Measurements from ENCODE around the gene NOG.

NOG gene

DNA sequence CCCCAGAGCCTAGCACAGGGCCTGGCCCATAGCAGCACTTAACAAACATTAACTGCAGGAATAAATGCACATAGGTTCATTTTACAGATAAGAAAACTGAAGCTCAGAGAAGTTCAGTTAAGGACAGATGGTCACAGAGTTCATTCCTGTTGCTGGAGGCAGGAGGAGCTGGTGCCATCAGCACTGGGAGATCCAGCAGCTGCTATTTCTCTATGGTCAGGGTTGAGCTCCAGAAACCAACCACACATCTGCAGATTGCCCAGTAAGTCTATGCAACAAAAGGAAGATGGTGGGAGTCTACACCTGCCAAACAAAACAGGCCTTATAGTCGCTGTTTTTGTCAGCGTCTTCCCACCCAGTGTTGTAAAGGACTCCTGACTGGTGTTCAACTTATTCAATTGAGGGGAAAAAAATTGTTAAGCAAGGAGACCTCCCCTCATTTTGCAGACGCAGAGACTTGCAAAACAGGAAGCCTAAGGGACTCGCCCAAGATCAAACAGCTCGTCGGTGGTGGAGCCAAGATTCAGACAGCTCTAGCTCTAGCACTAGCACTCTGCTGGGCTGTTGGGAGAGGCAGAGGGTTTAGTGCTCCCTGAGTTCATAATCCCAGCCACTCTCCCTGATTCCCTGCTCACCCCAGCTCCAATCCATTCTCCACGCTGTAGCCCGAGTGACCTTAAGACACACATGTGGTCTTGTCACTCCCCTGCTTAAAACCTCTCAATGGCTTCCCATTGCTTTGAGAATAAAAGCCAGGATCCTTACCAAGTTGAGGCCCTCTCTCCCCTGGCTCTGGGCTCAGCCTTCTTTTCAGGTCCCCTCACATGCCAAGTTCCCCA is 9.0 kb downstream of the NOG start:
- H3K27me3 Mint-ChIP-seq (ENCODE audit: low read depth), result peaks cover 51% of the 10 kb centered on the region
- no peaks in the 10 kb centered on the region for H3K36me3 Mint-ChIP-seq (ENCODE audit: low read depth)
- no peaks in the 10 kb centered on the region for H3K9me3 Mint-ChIP-seq
- H3K4me3 Mint-ChIP-seq, result no peak overlapping the region
- DNase-seq (ENCODE audit: low spot score), result no peak
- H3K27ac Mint-ChIP-seq, result peak overlapping the region; percentile 6
- peaks cover 20% of the 10 kb centered on the region for H3K4me1 Mint-ChIP-seq (ENCODE audit: low read depth)

DNA sequence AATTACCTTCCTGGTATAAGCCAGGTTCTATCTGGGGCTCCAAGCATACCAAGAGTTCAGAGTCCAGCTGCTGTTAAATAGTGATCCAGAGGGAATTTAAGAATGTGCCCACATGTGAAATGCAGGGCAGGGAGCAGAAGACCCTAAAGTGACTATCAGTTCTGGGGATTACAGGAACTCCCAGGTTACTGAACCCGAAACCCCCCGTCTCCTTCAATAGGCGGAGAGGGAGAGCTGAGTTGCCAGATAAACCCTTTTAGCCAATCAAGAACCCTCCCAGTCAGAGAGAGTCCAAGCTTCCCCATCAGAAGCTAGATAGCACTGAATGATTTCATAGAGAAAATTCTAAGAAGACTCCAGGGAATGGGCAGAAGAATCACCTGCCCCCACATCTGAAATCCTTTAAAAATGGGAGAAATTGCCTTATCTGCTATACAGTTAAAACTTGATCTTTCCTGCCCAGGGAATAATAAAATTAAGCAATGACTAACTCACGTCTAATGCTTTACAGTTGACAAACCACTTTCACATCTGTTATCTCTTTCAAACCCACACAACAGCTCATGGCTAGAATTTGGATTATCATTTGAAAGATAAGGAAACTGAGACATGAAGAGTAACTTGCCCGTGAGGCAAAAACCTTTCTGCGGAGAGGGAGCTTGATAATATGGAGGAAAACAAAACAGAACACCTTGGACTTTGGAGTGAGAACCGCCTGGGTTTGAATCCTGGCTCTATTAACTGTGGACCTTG is 10.2 kb downstream of the NOG start:
- no peaks in the 10 kb centered on the region for H3K9me3 Mint-ChIP-seq
- peaks cover 18% of the 10 kb centered on the region for H3K4me1 Mint-ChIP-seq (ENCODE audit: low read depth)
- no peak overlapping the region for H3K27ac Mint-ChIP-seq
- H3K36me3 Mint-ChIP-seq (ENCODE audit: low read depth), result no peaks in the 10 kb centered on the region
- no peak overlapping the region for H3K4me3 Mint-ChIP-seq
- no peak for DNase-seq (ENCODE audit: low spot score)
- peaks cover 41% of the 10 kb centered on the region for H3K27me3 Mint-ChIP-seq (ENCODE audit: low read depth)

DNA sequence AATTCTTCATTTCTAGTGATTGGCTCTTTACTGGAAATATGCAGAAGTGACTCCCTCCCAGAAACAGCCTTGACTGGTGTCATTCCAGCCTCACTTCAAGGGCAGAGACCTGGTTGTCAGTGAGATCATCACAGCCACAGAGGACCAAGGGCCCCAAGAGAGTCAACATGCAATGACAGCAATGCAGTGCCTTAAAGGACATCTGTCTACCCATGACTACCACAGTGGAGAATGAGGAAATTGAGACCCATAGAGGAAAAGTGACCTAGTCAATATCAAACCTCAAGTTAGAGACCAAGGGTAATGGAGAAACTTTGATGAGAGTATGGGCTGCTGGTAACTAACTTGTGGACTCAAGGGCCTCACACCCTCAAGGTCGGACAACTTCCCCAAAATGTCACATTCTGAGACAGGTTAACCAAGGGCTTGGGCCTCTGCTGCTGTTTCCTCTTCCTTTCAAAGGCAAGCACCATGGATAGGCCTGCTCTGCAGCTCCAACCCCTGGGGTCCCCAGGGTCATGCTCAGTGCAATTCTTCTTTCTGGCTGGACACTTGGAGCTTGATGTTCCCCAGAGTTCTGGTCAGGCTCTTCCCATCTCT is 11.3 kb downstream of the NOG start:
- no peak overlapping the region for H3K4me3 Mint-ChIP-seq
- H3K36me3 Mint-ChIP-seq (ENCODE audit: low read depth), result no peaks in the 10 kb centered on the region
- H3K27me3 Mint-ChIP-seq (ENCODE audit: low read depth), result peaks cover 31% of the 10 kb centered on the region
- H3K9me3 Mint-ChIP-seq, result no peaks in the 10 kb centered on the region
- no peak for DNase-seq (ENCODE audit: low spot score)
- H3K27ac Mint-ChIP-seq, result no peak overlapping the region
- H3K4me1 Mint-ChIP-seq (ENCODE audit: low read depth), result peaks cover 13% of the 10 kb centered on the region

DNA sequence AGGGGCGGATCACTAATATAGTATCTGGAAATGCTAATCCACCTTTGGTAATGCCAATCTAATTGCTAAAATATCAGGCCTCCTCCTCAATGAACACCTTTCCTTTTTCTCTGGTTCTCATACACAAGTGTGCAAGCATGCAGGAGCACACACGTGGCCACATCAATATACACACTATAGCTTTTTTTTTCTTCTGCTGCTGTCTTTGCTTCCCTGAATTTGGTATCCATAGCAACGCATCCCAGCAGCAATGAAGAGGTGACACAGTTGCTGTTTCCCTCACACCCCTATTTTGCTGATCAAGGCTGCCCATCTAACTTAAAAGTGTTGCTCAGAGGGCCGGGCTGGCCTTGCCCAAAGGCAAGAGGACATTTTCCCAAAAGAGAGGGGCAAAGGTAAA is 15.4 kb downstream of the NOG start:
- H3K27me3 Mint-ChIP-seq (ENCODE audit: low read depth), result peaks cover 14% of the 10 kb centered on the region
- no peaks in the 10 kb centered on the region for H3K4me1 Mint-ChIP-seq (ENCODE audit: low read depth)
- no peak overlapping the region for H3K27ac Mint-ChIP-seq

DNA sequence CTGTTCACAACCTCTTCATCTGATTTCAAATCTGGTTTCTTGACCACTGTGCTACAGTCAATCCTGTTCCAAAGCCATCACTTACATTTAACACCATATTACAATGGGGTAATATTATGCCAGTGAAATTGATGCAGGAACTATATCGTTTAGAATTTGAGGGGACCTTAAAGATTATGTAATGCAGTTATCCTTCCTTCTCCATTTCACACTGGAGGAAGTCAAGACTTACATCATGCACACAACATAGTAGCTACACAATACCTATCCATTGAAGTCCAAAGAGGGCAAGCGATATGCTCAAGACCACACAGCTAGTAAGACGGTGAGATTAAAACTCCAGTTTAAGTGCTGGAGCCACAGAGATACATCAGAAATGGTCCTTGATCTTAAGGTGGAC is 16.8 kb downstream of the NOG start:
- H3K4me1 Mint-ChIP-seq (ENCODE audit: low read depth), result no peaks in the 10 kb centered on the region
- H3K9me3 Mint-ChIP-seq, result no peaks in the 10 kb centered on the region
- no peak overlapping the region for H3K4me3 Mint-ChIP-seq
- H3K27me3 Mint-ChIP-seq (ENCODE audit: low read depth), result peaks cover 11% of the 10 kb centered on the region
- no peak for DNase-seq (ENCODE audit: low spot score)
- H3K27ac Mint-ChIP-seq, result no peak overlapping the region
- H3K36me3 Mint-ChIP-seq (ENCODE audit: low read depth), result no peaks in the 10 kb centered on the region

More for the DNA sequence above, 15.4 kb downstream of the NOG start:
- H3K36me3 Mint-ChIP-seq (ENCODE audit: low read depth), result no peaks in the 10 kb centered on the region
- no peaks in the 10 kb centered on the region for H3K9me3 Mint-ChIP-seq
- no peak for DNase-seq (ENCODE audit: low spot score)
- H3K4me3 Mint-ChIP-seq, result no peak overlapping the region

DNA sequence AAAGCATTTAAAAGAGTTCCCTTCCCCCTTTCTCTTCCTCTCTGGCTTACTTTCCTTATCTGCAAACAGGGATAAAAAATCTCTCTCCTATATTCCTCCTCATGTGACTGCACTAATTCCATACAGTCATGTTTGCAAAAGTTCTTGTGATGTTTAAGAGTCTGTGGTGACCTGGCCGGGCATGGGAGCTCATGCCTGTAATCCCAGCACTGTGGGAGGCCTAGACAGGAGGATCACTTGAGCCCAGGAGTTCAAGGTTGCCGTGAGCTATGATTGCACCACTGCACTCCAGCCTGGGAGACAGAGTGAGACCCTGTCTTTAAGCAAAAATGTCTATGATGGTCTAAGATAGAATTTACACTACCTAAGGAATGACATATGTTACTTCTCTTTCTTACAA is 19.6 kb downstream of the NOG start:
- peaks cover 3% of the 10 kb centered on the region for H3K27me3 Mint-ChIP-seq (ENCODE audit: low read depth)
- H3K27ac Mint-ChIP-seq, result no peak overlapping the region
- H3K9me3 Mint-ChIP-seq, result no peaks in the 10 kb centered on the region
- DNase-seq (ENCODE audit: low spot score), result no peak
- H3K4me3 Mint-ChIP-seq, result no peak overlapping the region
- H3K4me1 Mint-ChIP-seq (ENCODE audit: low read depth), result no peaks in the 10 kb centered on the region
- H3K36me3 Mint-ChIP-seq (ENCODE audit: low read depth), result no peaks in the 10 kb centered on the region

DNA sequence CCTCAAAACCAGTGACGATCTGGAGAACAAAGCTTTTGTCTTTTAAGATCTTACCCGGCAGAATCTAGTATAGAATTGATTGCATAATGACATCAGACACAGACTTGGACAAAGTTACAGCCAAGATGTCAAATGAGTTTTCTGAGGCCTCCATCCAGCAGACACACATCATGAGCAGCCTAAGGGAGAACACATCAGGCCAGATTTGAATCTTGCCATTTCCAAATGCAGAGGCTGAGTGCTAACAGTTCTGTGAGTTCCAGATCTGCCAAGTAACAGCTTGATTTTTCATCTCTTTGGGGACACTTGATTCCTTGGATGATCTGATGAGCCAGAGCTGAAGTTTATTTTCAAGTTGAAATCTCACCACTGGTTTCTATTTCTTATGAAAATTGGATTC is 21.0 kb downstream of the NOG start:
- H3K9me3 Mint-ChIP-seq, result no peaks in the 10 kb centered on the region
- no peaks in the 10 kb centered on the region for H3K4me1 Mint-ChIP-seq (ENCODE audit: low read depth)
- peaks cover 3% of the 10 kb centered on the region for H3K27me3 Mint-ChIP-seq (ENCODE audit: low read depth)
- H3K27ac Mint-ChIP-seq, result no peak overlapping the region
- no peaks in the 10 kb centered on the region for H3K36me3 Mint-ChIP-seq (ENCODE audit: low read depth)
- DNase-seq (ENCODE audit: low spot score), result no peak
- H3K4me3 Mint-ChIP-seq, result no peak overlapping the region

DNA sequence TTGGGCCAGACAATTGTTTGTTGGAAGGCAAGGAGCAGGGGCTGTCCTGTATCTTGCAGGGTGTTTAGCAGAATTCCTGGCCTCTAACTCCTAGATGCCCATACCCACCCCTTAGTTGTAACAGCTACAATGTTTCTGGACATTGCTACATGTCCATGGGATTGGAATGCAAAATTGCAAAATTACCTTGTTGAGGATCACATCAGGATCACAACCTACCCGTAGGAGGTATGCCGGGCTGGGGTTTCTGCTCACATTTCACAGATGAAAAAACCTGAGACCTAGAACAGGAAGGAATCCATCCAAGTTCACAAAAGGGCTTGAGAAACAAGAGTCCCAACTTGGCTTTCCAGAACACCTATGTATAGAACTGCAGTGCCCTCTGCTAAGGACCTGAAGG is 22.7 kb downstream of the NOG start:
- no peak overlapping the region for H3K27ac Mint-ChIP-seq
- H3K9me3 Mint-ChIP-seq, result no peaks in the 10 kb centered on the region
- H3K36me3 Mint-ChIP-seq (ENCODE audit: low read depth), result no peaks in the 10 kb centered on the region
- no peaks in the 10 kb centered on the region for H3K4me1 Mint-ChIP-seq (ENCODE audit: low read depth)
- no peak overlapping the region for H3K4me3 Mint-ChIP-seq
- DNase-seq (ENCODE audit: low spot score), result no peak
- peaks cover 3% of the 10 kb centered on the region for H3K27me3 Mint-ChIP-seq (ENCODE audit: low read depth)

DNA sequence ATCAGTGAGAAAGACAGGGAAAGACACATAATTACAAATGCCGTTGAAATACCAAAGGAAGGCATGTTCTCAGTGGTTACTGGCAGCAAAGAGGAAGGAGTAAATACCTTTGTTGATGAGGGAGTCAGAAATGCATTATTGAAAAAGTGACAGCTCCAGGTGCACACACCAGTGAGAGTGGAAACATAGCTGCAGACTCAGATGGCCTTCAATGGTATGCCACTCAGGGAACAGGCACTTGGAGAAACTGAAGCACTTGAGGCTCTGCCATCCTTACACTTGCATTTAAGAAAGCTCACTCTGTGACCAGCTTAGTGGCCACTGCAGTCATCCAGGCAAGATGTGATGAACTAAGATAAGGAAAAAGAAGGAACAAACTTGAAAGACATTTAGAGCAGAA is 29.9 kb downstream of the NOG start:
- no peak overlapping the region for H3K27ac Mint-ChIP-seq
- no peaks in the 10 kb centered on the region for H3K4me1 Mint-ChIP-seq (ENCODE audit: low read depth)
- no peak for DNase-seq (ENCODE audit: low spot score)
- no peaks in the 10 kb centered on the region for H3K9me3 Mint-ChIP-seq
- no peaks in the 10 kb centered on the region for H3K36me3 Mint-ChIP-seq (ENCODE audit: low read depth)
- no peak overlapping the region for H3K4me3 Mint-ChIP-seq
- peaks cover 8% of the 10 kb centered on the region for H3K27me3 Mint-ChIP-seq (ENCODE audit: low read depth)

DNA sequence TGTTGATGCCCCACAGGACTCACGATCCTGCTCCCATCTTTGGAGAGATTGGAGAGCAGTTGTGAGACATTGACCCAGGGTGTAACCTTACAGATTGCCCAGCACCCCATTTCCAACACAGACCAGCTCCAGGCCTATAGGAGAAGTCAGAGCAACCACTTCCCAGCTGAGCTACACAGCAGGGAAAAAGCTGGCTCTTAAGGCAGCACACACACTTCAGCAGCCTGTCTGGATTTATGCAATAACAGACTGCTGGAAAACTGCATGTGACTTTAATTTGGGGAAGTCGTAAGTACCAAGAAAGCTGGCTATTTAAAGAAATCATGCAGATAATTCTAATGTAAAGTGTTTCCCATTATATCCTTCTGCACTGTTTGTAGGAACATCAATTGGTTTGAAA is 30.8 kb downstream of the NOG start:
- H3K36me3 Mint-ChIP-seq (ENCODE audit: low read depth), result no peaks in the 10 kb centered on the region
- DNase-seq (ENCODE audit: low spot score), result no peak
- H3K27ac Mint-ChIP-seq, result no peak overlapping the region
- no peaks in the 10 kb centered on the region for H3K4me1 Mint-ChIP-seq (ENCODE audit: low read depth)
- H3K9me3 Mint-ChIP-seq, result no peaks in the 10 kb centered on the region
- H3K4me3 Mint-ChIP-seq, result no peak overlapping the region
- H3K27me3 Mint-ChIP-seq (ENCODE audit: low read depth), result peaks cover 8% of the 10 kb centered on the region

DNA sequence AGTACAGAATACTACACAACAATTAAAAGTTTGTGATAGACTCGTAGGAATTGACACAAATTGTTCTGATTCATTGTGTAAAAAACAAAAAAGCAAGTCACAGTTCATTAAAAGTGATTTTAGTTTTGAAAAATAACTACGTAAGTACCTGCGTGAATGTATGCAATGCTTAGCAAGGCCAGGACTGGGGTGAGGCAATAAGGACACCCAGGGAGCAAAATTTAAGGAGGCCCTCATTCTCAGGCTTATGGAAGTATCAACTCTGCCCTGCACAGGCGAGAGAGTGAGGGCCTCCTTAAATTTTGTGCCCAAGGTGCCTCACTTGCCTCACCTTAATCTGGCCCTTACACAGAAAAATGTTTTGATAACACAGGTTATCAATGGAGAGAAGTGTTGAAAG is 31.4 kb downstream of the NOG start:
- Mint-ChIP-seq H3K4me1 (ENCODE audit: low read depth) (no peaks in the 10 kb centered on the region), H3K27me3 (ENCODE audit: low read depth) (peaks cover 8% of the 10 kb centered on the region), H3K9me3 (no peaks in the 10 kb centered on the region), H3K36me3 (ENCODE audit: low read depth) (no peaks in the 10 kb centered on the region), H3K4me3 (no peak overlapping the region), H3K27ac (no peak overlapping the region)
- DNase-seq (ENCODE audit: low spot score), result no peak

DNA sequence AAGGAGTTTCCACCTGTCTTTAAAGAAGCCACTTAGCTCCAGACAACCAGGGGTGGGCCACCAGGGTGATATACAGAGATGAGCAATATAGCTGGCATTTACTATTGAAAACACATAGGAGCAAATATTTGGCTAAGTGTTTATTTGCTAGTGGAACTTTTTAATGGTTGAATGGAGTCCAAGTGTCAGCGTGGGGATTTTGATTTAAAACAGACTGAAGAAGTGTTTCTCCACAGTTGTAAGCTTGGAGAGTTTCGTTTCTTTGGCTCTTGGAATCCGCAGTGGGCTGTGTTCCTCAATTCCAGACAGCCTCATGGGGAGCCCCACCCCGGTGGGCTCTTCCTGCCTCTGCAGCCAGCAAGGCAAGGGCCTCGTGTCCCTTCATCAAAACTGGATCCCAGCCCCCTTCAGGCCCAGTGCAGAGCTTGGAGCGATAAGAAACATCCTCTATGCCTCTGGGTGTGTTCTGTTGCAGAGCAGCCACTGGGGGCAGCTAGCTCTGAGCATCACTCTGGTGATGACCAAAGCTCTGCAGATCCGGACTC is 36.1 kb downstream of the NOG start:
- no peak for DNase-seq (ENCODE audit: low spot score)

DNA sequence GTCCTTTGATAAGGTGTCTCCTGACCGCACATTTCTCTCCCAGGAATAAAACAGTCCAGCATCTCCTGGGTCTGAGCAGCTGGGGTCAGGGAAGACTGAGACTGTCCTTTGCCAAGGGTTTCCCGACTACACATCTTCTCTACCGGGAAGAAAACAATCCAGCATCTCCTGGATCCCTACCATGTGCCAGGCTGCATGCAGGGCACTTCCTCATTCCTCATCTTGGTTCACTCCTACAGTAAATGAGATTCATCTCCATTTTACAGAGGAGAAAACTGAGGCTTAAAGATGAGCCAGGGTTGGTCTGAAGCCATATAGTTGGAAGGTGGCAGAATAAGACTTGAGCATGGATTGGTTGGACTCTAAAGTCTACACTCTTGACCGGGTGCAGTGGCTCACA is 36.7 kb downstream of the NOG start:
- H3K36me3 Mint-ChIP-seq (ENCODE audit: low read depth), result no peaks in the 10 kb centered on the region
- no peak for DNase-seq (ENCODE audit: low spot score)
- no peaks in the 10 kb centered on the region for H3K4me1 Mint-ChIP-seq (ENCODE audit: low read depth)
- H3K4me3 Mint-ChIP-seq, result no peak overlapping the region
- H3K9me3 Mint-ChIP-seq, result no peaks in the 10 kb centered on the region
- H3K27ac Mint-ChIP-seq, result no peak overlapping the region
- H3K27me3 Mint-ChIP-seq (ENCODE audit: low read depth), result peaks cover 2% of the 10 kb centered on the region

More for the DNA sequence above, 36.1 kb downstream of the NOG start:
- H3K27ac Mint-ChIP-seq, result no peak overlapping the region
- H3K27me3 Mint-ChIP-seq (ENCODE audit: low read depth), result peaks cover 2% of the 10 kb centered on the region
- H3K36me3 Mint-ChIP-seq (ENCODE audit: low read depth), result no peaks in the 10 kb centered on the region
- no peaks in the 10 kb centered on the region for H3K9me3 Mint-ChIP-seq
- H3K4me1 Mint-ChIP-seq (ENCODE audit: low read depth), result no peaks in the 10 kb centered on the region
- no peak overlapping the region for H3K4me3 Mint-ChIP-seq

DNA sequence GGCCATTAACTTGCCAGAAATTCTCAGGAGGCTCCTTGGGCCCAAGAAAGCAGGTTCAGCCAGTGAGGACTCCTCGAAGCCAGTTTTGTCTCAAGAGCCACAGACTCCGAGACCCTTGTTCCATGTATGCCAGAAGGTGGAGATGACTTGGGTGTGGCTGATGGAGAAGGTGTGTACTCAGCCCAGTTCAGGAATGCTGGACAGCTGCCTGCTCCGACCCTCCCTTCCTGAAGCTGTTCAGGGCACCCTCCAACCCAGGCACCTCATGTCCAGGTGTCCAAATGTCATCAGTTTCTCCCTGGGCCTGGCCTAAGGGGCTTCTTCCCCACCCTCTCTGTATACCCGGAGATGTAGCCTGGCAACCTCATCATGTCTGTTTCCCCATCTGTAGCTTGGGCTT is 40.2 kb downstream of the NOG start:
- Mint-ChIP-seq H3K4me1 (ENCODE audit: low read depth) (no peaks in the 10 kb centered on the region), H3K36me3 (ENCODE audit: low read depth) (no peaks in the 10 kb centered on the region), H3K9me3 (no peaks in the 10 kb centered on the region), H3K4me3 (no peak overlapping the region), H3K27me3 (ENCODE audit: low read depth) (no peaks in the 10 kb centered on the region), H3K27ac (no peak overlapping the region)
- DNase-seq (ENCODE audit: low spot score), result no peak
